ENCODE results near the gene PROKR1.
"Not testable (repeated sequence)": the region's sequence is repeated elsewhere in the genome, so short reads cannot be mapped to it uniquely, and the experiment has no call there.

Gene PROKR1

DNA sequence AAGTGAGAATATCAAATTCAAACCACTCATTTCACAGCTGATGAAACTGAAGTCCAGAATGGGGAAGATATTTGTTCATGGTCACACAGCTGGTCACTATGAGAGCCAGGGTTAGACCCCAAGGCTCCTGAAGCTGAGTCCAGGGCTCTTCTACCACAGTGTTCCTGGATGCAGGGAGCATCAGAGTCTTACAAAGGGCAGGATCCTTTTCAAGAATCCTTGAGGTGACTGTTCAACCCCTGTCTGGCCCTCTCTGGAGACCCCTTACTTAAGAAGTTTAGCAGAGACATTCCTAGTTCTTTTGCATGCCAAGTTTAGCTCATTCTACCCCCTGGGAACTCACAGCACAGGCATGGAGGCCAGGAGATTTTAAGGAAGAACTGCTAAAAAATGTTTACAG, 15.7 kb downstream of the PROKR1 start:
- DNase-seq: no peak

DNA sequence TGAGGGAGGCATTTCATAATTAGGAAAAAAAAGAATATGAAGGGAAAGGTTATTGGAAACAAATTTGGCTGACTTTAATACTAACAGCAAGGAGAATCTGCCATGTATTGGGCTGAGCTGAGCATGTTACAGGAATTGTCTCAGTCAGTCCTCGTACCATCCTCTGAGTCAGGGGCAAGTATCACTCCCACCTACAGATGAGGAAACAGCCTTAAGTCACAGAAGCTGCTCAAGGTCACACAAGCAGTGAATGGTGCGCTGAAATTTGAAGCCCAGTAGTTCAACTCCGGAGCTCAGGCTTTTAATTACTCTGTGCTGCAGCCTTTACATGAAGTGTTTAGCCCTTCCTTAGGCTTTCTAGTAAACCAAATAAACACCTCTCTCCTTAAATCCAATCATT, 17.3 kb downstream of the PROKR1 start:
- no peak for DNase-seq

DNA sequence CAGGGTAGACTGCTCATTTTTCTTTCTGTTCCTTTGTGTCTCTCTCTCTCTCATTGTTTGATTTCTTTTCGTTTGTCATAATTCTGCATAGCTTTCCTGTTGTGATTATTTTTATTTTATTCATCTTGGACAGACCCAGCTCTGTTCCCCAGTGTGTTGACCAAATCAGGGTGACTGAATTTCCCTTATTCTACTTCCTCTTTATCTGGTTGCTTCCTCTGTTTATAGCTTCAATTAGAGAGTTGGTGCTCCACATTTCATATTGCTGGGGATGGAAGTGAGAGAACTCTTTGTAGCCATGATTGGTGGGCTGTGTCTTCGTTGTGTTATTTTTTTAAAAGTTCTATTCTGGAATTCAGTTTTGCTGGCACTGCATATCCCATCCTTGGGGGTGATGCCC, 19.1 kb downstream of the PROKR1 start:
- no peak for DNase-seq

DNA sequence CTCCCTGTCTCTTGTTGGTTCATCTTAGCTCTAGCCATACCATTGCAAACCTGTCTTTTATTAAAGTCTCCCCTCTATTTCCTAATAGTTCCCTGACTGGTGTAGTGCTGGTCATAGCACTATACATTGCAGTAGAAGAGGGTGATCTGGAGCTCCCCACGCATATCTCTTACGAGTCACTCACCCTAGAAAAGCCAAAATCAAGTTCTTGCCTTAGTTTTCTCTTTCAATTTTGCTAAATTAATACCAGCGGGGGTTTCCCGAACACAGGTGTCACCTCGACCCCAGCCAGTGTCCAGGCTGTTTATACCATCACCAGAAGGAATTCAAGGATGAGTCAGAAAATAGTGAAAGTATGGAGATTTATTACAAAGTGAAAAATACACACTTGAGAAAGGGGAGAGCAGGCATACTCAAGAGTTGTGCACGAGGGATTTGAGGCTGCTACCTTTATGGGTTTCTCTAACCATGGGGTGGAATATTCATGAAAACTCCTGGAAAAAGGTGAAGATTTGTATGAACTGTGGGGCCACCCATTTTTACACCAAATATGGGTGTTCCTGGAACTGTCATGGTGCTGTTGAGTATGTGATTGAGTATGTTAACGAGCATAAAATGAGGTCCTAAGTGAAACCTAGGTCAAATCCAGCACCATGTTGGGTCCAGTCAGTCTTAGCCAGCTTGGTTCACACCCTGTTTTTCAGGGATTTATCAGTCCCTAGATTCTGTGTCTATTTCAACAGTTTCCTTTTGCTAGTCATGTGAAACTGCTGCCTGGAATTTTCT, 20.2 kb downstream of the PROKR1 start:
- no peak for DNase-seq

DNA sequence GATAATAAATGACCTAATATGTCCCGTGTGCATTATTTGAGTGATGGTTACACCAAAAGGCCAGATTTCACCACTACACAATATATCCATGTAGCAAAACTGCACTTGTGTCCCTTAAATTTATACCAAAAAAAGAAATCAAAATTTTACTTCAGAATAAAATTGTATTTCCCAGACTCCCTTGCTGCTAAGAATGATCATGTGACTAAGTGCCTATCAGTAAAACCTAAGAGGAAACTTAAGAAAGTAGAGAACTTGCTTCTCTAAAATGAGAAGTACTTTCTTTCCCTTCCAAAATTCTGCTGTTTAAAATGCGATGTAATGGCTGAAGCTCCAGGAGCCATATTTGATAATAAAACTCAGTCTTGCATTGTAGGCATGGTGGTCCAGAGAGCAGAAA, 24.0 kb downstream of the PROKR1 start:
- DNase-seq: no peak

DNA sequence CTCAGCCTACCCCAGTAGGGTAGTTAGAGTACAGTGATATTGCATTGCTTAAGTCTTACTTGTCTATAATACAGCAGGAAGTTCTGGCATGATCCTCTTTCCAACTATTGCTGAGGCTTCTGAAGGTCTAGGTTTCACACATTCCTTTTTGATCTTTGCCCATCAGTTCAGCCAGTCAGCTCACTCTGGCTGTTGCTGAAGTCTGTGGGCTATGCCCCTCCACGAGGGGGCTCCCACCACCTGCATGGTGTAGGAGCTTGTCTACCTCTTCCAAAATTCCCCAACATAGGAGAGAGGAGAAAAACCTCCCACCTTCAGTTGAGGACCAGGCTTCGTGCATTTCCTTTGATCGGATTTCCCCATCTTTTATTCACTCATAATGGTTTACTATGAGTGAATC, 26.3 kb downstream of the PROKR1 start:
- no peak for DNase-seq

DNA sequence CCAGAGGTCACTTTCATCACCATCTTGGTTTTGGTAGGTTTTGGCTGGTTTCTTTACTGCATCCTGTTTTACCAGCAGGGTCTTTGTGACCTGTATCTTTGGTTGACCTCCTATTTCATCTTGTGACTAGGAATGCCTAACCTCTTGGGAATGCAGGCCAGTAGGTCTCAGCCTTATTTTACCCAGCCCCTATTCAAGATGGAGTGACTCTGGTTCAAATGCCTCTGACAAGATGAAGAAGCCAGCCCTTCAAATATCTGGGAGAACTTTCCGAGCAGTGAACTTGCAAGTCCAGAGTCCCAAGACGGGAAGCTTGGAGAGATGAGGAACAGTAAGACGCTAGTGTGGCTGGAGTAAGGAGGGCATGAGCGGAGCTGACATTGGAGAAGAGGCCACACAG, 28.6 kb downstream of the PROKR1 start:
- DNase-seq: no peak

DNA sequence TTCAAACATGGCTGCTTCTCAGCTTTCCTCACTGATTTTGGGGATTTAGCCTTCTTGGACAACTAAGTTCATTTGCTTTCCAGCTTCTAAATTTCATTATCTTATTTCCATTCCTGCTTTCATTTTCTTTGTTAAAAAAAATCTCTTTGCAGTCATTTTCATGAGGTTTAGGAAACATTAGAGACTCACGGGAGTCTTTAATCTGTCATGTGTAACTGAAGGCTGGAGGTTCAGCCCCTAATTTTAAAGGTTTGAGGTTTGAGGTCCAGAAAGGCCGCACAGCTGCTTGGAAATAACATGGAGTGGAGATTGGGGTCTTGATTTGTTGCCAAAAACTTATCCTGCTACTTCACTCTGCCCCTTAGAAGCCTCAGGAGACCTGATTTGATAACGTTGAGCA, 30.3 kb downstream of the PROKR1 start:
- no peak for DNase-seq

DNA sequence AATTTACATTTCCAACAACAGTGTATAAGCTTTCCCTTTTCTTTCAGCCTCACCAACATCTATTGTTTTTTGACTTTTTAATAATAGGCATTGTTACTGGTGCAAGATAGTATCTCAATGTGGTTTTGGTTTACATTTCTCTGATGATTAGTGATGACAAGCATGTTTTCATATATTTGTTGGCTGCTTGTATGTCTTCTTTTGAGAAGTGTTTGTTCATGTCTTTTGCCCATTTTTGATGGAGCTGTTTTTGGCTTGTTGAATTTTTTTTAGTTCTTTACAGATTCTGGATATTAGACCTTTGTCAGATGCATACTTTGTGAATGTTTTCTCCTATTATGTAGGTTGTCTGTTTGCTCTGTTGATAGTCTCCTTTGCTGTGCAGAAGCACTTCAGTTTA, 32.1 kb downstream of the PROKR1 start:
- DNase-seq: no peak

DNA sequence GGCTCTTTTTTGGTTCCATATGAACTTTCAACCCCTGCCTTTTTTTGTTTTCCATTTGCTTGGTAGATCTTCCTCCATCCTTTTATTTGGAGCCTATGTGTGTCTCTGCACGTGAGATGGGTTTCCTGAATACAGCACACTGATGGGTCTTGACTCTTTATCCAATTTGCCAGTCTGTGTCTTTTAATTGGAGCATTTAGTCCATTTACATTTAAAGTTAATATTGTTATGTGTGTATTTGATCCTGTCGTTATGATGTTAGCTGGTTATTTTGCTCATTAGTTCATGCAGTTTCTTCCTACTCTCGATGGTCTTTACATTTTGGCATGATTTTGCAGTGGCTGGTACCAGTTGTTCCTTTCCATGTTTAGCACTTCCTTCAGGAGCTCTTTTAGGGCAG, 34.5 kb downstream of the PROKR1 start:
- not testable (repeated sequence) for DNase-seq

DNA sequence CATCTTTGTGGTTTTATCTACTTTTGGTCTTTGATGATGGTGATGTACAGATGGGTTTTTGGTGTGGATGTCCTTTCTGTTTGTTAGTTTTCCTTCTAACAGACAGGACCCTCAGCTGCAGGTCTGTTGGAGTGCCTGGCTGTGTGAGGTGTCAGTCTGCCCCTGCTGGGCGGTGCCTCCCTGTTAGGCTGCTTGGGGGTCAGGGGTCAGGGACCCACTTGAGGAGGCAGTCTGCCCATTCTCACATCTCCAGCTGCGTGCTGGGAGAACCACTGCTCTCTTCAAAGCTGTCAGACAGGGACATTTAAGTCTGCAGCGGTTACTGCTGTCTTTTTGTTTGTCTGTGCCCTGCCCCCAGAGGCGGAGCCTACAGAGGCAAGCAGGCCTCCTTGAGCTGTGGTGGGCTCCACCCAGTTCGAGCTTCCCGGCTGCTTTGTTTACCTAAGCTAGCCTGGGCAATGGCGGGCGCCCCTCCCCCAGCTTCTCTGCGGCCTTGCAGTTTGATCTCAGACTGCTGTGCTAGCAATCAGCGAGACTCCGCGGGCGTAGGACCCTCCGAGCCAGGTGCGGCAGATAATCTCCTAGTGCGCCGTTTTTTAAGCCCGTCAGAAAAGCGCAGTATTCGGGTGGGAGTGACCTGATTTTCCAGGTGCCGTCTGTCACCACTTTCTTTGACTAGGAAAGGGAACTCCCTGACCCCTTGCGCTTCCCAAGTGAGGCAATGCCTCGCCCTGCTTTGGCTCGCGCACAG, 36.0 kb downstream of the PROKR1 start:
- DNase-seq: not testable (repeated sequence)

DNA sequence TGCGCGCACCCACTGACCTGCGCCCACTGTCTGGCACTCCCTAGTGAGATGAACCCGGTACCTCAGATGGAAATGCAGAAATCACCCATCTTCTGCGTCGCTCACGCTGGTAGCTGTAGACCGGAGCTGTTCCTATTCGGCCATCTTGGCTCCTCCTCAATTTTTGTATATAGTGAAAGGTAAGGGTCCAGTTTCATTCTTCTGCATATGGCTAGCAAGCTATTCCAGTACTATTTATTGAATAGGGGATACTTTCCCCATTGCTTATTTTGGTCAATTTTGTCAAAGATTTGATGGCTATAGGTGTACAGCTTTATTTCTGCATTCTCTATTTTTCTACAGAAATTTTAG, 36.5 kb downstream of the PROKR1 start:
- DNase-seq: not testable (repeated sequence)

DNA sequence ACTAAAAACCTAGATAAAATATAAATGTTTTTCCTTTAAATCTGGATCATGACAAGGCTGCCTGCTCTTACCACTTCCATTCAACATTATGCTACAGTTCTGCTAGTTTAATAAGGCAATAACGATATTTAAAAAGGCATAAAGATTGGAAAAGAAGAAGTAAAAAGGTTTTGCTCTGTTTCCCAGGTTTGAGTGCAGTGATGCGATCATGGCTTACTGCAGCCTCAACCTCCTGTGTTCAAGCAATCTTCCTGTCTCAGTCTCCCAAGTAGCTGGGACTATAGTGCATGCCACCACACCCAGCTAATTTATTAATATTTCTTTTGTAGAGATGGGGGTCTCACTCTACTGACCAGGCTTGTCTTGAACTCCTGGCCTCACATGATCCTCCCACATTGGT, 40.8 kb downstream of the PROKR1 start:
- no peak for DNase-seq

DNA sequence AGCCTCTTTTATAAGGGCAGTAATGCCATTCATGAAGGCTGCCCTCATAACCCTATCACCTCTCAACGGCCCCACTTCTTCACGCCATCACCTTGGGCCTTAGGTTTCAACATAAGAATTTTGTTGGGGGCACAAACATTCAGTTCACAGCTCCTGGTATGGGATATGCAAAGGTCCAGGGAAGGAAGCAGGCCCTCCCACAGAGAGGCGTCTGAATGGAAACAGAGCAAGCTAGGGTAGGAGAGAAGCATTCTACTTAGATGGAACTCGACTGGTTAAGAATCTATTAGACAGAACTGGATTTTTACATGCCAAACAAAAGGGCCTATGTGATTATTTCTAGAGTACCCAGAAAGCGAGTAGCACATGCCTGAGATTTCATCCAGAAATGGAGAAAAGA, 42.8 kb downstream of the PROKR1 start:
- no peak for DNase-seq

DNA sequence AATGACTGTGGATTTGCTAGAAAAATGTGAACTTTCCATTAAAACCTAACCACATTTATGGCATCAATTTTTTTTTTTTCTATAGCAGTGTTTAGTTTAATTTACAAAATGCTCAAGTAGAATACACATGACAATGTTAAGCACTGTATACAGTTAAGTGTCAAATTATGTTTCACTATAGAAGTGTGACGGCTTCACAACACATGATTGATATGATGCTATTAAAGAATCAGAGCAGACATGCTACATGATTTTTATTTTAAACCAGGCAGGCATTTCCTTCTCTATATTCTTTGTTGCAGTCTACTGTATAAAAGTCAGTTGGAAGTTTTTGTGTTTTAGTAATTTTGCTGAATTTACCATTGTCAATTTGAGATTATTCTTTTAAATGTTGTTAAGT, 43.6 kb downstream of the PROKR1 start:
- DNase-seq: no peak

DNA sequence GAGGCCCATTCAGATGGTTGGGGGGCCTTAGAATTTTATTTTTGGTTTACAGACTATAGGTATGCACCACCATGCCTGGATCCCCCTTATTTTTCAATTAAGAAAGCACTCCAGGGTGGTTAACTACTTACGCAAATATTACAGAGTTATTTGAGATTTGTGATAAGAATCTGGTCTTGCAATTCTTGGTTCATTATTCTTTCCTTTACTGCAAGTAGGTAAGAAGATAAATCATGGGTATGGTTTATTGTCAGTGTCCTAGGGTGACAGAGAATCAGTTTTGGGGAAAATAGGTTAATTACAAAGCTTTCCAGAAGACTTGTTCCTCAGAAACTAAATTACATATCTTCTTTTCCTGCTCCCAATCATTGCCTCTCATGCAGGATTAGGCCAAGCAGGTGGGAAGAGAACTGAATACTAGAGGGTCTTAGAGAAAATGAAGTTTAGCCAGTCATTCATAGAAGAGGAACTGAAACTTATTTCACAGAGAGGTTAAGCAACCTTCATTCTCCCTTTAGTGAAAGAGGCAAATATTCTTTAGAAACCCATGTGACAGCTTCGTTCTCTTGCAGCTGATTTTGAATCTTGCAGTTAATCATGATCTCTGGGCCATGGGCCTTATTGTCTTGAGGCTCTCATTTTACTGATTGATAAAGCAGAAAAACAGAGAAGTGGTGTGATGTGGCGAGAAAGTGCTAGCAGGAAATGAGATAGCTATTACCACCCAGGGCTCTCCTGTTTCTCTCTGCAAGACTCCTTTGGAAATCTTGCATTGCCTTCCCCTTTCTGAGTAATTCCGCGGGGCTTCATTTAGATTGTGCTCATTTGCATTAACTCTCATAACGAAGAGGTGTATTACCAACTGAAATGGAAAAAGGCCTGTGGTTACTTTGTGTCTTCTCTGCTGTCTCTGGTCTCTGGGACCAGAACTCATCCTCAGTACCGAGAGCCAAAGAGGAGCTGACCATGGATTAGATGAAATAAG, 46.5 kb downstream of the PROKR1 start:
- no peak for DNase-seq

DNA sequence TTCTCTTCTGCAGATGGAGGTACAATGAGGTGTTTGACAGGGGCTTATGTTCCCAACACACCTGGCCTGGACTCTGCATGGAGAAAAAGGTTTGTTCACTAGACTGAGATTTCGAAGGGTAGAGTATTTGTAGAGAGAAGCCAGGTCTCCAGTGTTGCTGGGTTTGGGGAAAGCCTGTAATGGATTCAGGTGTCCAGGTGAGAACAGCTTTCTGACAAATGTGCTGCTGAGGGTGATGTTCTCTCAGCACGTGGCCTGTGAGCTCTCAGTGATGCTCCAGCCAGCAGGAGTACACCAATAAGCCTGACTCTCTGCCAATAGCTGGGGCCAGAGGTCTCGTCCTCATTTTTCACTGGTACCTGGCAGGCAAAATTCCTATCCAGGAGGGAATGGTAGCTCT, 47.5 kb downstream of the PROKR1 start:
- no peak for DNase-seq

DNA sequence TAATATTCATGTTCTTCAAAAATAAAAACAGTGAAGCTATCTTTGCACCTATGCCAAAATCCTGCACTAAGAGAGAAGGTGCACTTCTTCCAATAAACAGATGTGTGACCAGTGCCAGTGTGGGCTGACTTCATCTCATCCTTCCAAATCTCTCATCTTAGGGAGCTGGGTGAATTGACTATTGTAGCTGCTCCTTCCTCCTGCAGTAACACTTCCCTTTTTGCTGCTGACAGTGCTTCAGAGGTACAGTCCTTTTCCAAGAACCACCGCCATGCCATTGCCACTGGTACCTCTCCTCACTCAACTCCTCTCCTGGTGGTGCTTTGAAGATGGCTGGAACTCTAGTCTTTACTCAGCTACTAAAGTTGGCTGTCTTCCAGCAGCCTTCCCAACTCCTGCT, 49.1 kb downstream of the PROKR1 start:
- DNase-seq: no peak

DNA sequence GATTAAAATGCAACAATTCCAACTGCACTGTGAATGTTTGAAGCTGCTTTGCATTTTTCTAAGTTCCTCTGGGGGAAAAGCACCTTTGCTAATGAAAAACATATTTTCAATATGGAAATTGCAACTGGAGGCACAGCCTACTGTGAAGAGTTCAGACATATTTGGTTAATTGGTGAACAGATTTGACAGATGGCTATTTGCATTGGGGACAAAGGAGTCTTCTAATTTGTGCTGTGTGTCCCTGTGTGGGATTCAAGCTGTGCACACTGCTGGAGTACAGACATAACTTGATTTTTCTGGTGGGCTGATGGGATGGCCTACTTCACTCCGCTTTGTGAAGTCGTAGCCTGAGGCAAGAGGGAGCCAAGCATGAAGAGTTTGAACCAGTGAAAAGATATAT, 50.6 kb downstream of the PROKR1 start:
- DNase-seq: no peak

DNA sequence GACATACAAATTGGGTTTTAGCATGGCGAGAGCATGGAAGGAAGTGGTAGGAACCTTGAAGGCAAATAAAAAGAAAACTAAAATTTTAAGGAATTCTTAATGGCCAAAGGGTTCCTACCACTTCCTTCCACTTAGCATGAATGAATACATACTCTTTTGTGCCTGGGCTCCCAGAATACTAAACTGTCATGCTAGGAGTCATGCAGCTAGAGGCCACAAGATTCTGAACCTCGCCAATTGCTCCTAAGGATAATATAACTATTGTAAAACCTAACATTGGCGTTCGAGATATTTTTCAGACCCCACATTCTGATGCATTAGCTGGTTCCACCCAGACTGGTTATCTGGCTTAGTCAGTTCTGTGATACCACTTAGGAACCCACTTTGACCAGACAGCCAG, 52.6 kb downstream of the PROKR1 start:
- DNase-seq: no peak

DNA sequence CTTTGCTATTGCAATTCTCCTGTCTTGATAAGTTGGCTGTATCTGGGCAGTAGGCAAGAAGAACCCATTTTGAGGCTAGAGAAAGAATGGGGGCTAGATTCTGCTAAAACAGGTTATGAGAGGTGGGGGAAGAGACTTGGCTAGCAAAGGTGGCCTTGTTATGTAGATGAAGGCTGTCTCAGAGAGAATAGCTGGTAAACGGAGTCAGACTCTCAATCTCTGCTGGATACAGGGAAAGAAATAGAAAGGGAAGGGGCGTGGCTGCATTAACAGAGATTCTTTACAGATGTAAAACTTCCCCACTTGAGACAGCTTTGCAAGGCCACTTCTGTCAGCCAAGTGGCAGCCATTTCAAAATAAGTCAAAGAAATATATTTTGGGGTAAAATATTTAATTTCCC, 53.2 kb downstream of the PROKR1 start:
- DNase-seq: no peak

DNA sequence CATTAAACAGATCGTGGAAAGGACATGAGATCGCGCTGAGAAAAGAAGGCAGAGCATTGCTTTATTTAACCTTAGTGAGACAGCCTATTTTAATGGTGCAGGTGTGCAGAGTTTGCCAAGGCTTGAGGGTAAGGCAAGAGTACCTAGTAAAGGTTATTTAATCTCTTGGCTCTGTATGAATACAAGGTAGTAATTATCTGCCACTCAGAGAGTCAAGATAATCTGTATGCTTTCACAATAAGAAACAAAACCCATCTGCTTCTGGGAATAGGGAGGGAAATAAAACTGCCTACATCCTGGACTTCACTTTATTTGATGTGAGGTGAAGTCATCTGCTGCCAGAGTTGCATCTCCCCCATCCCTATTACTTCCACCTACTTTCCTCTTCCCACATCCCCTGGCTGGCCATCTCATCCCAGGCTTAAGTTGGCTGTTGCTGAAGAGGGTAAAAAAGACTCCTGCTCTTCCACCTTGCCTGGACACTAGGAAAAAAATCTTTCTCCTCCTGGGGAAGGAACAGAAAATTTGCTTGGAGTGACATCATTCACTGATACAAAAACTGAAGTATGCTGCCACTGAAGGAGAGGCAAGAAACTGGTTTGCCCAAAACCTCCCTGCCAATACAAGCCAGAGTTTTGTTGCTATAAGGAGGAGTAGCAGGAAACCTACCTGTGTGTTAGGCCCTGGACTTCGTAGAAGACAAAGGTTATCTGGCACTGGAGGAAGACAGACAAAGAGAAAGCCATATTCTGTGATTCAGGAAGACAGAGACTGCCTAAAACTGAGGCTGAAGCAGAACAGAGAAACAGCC, 55.4 kb downstream of the PROKR1 start:
- DNase-seq: no peak

All from fibroblast of skin of back (primary cell).